HL-60 (cell line): ENCODE results near the gene NMUR1.
"Not testable (repeated sequence)": the region's sequence is repeated elsewhere in the genome, so short reads cannot be mapped to it uniquely, and the experiment has no call there.

Source experiments
- DNase-seq, 2 experiments: peaks; one replicate each; pipeline ENCODE4 v3.0.0-alpha.2; 2010 to 2020; ENCODE audit warnings: low read depth in 1 of 2, low spot score in 1 of 2
- H3K27ac ChIP-seq: fragments of 250-450 bp; sonication (Bioruptor Pico); replicated peaks from 2 replicates; pipeline ENCODE4 v1.5.1; 2020; ENCODE audit warnings: mild to moderate bottlenecking, moderate library complexity
- H3K27me3 ChIP-seq: fragments of 250-450 bp; sonication (Bioruptor Pico); 2 replicates; pipeline ENCODE4 v1.5.1; 2021; ENCODE audit warnings: mild to moderate bottlenecking, moderate library complexity; ENCODE audit not compliant: insufficient read depth, poor library complexity, severe bottlenecking
- H3K4me3 ChIP-seq: replicated peaks from 2 replicates; pipeline ENCODE4 v1.5.1; 2011; ENCODE audit warnings: mild to moderate bottlenecking, control low read depth, low read length; ENCODE audit not compliant: insufficient read depth
- CTCF ChIP-seq: IDR thresholded peaks from one replicate; pipeline ENCODE4 v1.5.1; 2011; ENCODE audit warnings: low read length, control low read depth, inconsistent platforms; ENCODE audit not compliant: insufficient read depth
- GABPA ChIP-seq: IDR thresholded peaks from 2 replicates; pipeline ENCODE4 v1.6.1; 2012; ENCODE audit warnings: low read depth
- POLR2AphosphoS5 ChIP-seq: IDR thresholded peaks from 2 replicates; pipeline ENCODE4 v1.6.1; 2012; ENCODE audit warnings: low read depth
- SPI1 ChIP-seq: IDR thresholded peaks from 2 replicates; pipeline ENCODE4 v1.6.1; 2012; ENCODE audit warnings: low read depth, mild to moderate bottlenecking, borderline replicate concordance
- TF ChIP-seq, protein P1 (sequence below): IDR thresholded peaks from 2 replicates; pipeline ENCODE4 v1.6.1; 2012; ENCODE audit warnings: low read depth; ENCODE audit not compliant: insufficient replicate concordance

NMUR1 gene

DNA sequence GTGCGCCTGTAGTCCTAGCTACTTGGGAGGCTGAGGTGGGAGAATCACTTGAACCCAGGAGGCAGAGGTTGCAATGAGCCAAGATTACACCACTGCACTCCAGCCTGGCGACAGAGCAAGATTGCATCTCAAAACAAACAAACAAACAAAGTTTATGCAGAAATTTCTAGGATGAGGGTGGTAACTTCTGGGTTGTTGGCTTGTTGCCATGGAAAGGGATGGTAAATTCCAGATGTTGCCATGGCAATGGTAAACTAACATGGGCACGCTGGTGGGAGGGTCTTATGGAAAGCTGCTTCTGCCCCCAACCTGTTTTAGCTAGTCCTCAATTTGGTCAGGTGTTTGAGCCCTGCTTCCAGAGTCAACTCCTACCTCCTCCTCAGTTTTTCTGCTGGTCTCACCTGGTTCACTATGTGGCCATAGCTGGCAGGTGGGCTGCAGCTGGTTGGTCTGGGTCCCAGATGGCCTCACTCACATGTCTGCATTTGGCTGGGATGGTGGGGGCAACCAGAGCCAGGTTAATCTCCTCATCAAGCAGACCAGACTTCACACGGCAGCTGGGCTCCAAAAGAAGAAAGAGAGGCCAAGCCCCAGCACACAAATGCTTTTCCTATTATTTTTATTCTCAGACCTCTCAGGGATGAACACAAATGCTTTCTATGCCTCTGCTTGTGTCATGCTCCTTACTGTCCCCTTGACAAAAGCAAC lies 35.8 kb upstream of the NMUR1 start:
- no peak for TF ChIP-seq POLR2AphosphoS5
- TF ChIP-seq GABPA: no peak
- TF ChIP-seq CTCF: no peak
- TF ChIP-seq, protein P1, sequence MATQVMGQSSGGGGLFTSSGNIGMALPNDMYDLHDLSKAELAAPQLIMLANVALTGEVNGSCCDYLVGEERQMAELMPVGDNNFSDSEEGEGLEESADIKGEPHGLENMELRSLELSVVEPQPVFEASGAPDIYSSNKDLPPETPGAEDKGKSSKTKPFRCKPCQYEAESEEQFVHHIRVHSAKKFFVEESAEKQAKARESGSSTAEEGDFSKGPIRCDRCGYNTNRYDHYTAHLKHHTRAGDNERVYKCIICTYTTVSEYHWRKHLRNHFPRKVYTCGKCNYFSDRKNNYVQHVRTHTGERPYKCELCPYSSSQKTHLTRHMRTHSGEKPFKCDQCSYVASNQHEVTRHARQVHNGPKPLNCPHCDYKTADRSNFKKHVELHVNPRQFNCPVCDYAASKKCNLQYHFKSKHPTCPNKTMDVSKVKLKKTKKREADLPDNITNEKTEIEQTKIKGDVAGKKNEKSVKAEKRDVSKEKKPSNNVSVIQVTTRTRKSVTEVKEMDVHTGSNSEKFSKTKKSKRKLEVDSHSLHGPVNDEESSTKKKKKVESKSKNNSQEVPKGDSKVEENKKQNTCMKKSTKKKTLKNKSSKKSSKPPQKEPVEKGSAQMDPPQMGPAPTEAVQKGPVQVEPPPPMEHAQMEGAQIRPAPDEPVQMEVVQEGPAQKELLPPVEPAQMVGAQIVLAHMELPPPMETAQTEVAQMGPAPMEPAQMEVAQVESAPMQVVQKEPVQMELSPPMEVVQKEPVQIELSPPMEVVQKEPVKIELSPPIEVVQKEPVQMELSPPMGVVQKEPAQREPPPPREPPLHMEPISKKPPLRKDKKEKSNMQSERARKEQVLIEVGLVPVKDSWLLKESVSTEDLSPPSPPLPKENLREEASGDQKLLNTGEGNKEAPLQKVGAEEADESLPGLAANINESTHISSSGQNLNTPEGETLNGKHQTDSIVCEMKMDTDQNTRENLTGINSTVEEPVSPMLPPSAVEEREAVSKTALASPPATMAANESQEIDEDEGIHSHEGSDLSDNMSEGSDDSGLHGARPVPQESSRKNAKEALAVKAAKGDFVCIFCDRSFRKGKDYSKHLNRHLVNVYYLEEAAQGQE: no peak
- TF ChIP-seq SPI1: no peak
- Histone ChIP-seq H3K27me3 (no peaks in the 10 kb centered on the region), H3K27ac (no peak overlapping the region), H3K4me3 (no peak overlapping the region)
- no peak for DNase-seq

DNA sequence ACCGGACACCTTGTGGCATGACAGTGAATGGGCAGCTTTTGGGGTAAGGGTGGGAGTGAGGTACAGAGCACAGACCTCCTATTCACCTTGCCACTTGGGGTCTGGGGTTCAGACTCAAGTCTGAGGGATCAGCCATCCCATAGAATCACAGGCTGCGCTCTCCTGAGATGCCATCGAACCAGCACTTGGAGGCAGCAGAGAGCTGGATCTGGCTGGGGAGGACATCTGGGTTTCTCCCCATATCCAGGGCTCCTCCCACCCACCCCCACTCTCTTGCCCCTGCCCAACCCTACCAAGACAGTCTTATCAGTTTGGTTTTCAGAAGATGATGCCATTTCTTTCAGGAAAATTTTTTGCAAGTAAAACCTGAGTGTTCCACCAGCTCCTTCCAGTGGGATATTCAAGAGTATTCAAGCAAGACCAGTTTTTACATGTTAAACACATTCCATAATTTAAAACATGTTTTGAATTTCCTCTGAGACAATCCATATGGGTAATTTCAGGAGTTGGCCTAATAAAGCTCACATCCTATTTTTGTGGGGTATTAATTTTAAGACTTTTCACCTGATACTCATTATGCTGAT lies 33.2 kb upstream of the NMUR1 start:
- H3K27ac ChIP-seq: no peak overlapping the region
- DNase-seq: peak; percentile 45 to 63
- peak; percentile 90 for TF ChIP-seq CTCF
- TF ChIP-seq, protein P1: no peak
- no peak overlapping the region for H3K4me3 ChIP-seq
- no peaks in the 10 kb centered on the region for H3K27me3 ChIP-seq

DNA sequence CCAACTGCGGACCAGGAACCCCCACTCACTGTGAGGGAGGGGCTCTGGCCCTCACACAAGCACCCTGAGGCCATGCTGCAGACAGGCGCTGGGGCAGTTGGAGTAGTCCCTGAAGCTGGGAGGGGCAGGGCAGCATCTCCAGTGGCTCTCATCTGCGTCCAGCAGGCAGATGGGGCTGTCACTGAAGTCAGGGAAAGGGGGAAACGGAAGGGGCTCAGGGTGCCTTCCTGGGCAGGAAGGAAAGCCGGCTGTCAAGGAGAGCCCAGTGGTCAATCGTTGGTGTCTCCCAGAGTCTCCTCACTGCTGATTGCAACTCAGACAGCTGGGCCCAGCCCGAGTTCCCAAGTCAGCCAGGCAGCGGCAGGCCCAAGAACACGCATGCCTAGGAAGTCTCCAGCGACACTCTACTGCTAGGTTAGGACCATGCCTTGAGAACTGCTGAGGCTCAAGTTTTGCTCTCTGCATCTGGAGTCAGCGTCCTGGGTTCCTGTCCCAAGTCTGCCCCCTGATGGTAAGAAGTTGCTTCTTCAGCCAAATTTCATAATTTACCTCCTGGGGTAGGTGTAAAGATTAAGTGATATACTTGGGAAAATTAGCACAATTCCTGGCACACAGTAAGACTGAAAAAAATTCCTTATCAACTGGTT lies 27.4 kb upstream of the NMUR1 start:
- no peaks in the 10 kb centered on the region for H3K27me3 ChIP-seq
- peak; percentile 83 to 88 for DNase-seq
- no peak overlapping the region for H3K4me3 ChIP-seq
- H3K27ac ChIP-seq: no peak overlapping the region
- TF ChIP-seq POLR2AphosphoS5 (no peak), CTCF (peak; percentile 39)

DNA sequence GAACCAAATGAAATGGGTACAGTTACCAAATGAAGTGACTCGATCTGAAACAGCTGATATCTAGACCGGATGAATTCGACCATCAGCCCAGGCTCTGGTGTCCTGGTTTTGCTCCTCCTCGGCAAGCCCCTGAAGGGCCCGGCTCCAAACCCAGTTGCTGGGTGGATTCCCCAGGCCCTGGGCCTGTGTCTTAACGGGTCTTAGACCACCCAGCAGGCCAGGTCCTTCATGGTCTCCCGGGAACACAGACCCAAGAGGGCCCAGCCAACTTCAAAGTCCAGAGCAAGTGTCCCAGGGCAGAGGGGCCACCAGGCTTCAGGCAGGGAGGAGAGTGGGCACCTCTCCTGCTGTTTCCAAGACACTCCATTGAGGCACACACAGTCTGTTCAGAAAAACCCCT lies 26.7 kb upstream of the NMUR1 start:
- Histone ChIP-seq H3K27me3 (no peaks in the 10 kb centered on the region), H3K27ac (no peak overlapping the region), H3K4me3 (no peak overlapping the region)
- no peak for DNase-seq
- TF ChIP-seq CTCF: no peak
- TF ChIP-seq, protein P1: no peak

GRCh38 chr2:231556496-231556895 lies 26.3 kb upstream of the NMUR1 start:
- not testable (repeated sequence) for H3K4me3 ChIP-seq, DNase-seq, H3K27me3 ChIP-seq, H3K27ac ChIP-seq
